Activated naive CD8-positive, alpha-beta T cell treated with anti-CD3 and anti-CD28 coated beads for 36 hours (primary cell): ENCODE data around the gene NUP37. TPM values are rescaled to one million over a fixed set of nuclear protein-coding genes. Genes with fewer than 3 reads are reported as not detected.
A peak's percentile ranks its signal among the peaks of the same experiment; 100 is the strongest.

ENCODE experiments used
- DNase-seq: peaks from one replicate; pipeline ENCODE4 v3.0.0; 2021
- H3K27ac Mint-ChIP-seq: one replicate; pipeline ENCODE4 v1.8.0; 2022; ENCODE audit warnings: mild to moderate bottlenecking, moderate library complexity, mixed read lengths
- H3K27me3 Mint-ChIP-seq: one replicate; pipeline ENCODE4 v1.8.0; 2022; ENCODE audit warnings: mild to moderate bottlenecking, mixed read lengths
- H3K36me3 Mint-ChIP-seq: one replicate; pipeline ENCODE4 v1.8.0; 2021; ENCODE audit warnings: mild to moderate bottlenecking, mixed read lengths
- H3K4me1 Mint-ChIP-seq: one replicate; pipeline ENCODE4 v1.8.0; 2021; ENCODE audit warnings: mixed read lengths
- H3K4me3 Mint-ChIP-seq: one replicate; pipeline ENCODE4 v1.8.0; 2022; ENCODE audit warnings: mild to moderate bottlenecking, moderate library complexity, mixed read lengths
- H3K9me3 Mint-ChIP-seq: one replicate; pipeline ENCODE4 v1.8.0; 2022; ENCODE audit warnings: mixed read lengths
- total RNA-seq, 2 experiments: library from RNA; stranded (reverse); gene quantifications; one replicate each; pipeline ENCODE4 v1.2.3, GENCODE V29; 2021

NUP37 gene
- total RNA-seq, 2 experiments from 2014 or later: 107 to 117 TPM

- H3K4me1 Mint-ChIP-seq: peaks cover 27% of the 10 kb centered on the region
- peaks cover 20% of the 10 kb centered on the region for H3K36me3 Mint-ChIP-seq
- no peaks in the 10 kb centered on the region for H3K27me3 Mint-ChIP-seq
- peak within 1 kb of the TSS; percentile 98 for H3K27ac Mint-ChIP-seq
- peak within 1 kb of the TSS; percentile 98 for H3K4me3 Mint-ChIP-seq
- peaks cover 2% of the 10 kb centered on the region for H3K9me3 Mint-ChIP-seq
- DNase-seq: peak; percentile 94
Observed at GRCh38 chr12:102061560-102062418, 58.1 kb downstream of the NUP37 start, which contains the start of gene WASHC3. Gene WASHC3, minus strand, starts transcription at chr12:102061991. Its CDS starts 29 bp downstream, at chr12:102061962.

- H3K4me3 Mint-ChIP-seq: peak overlapping the region; percentile 98
- H3K36me3 Mint-ChIP-seq: peaks cover 25% of the 10 kb centered on the region
- no peaks in the 10 kb centered on the region for H3K27me3 Mint-ChIP-seq
- DNase-seq: no peak
- H3K9me3 Mint-ChIP-seq: peaks cover 2% of the 10 kb centered on the region
- peaks cover 32% of the 10 kb centered on the region for H3K4me1 Mint-ChIP-seq
- H3K27ac Mint-ChIP-seq: peak overlapping the region; percentile 98
Observed at GRCh38 chr12:102061096-102061559, 58.8 kb downstream of the NUP37 start.

- Mint-ChIP-seq H3K4me1 (peaks cover 36% of the 10 kb centered on the region), H3K9me3 (peaks cover 2% of the 10 kb centered on the region), H3K4me3 (no peak overlapping the region), H3K27me3 (no peaks in the 10 kb centered on the region), H3K27ac (peak overlapping the region; percentile 47), H3K36me3 (peaks cover 39% of the 10 kb centered on the region)
- no peak for DNase-seq
Observed at GRCh38 chr12:102059343-102059742, 60.6 kb downstream of the NUP37 start.

- H3K36me3 Mint-ChIP-seq: peaks cover 47% of the 10 kb centered on the region
- no peaks in the 10 kb centered on the region for H3K27me3 Mint-ChIP-seq
- H3K4me3 Mint-ChIP-seq: no peak overlapping the region
- H3K27ac Mint-ChIP-seq: no peak overlapping the region
- H3K9me3 Mint-ChIP-seq: peaks cover 2% of the 10 kb centered on the region
- no peak for DNase-seq
- peaks cover 35% of the 10 kb centered on the region for H3K4me1 Mint-ChIP-seq
Observed at GRCh38 chr12:102054345-102054744, 65.6 kb downstream of the NUP37 start.

GRCh38 chr12:102053062-102053349 lies 66.9 kb downstream of the NUP37 start:
- H3K27ac Mint-ChIP-seq: no peak overlapping the region
- no peak overlapping the region for H3K4me3 Mint-ChIP-seq
- no peaks in the 10 kb centered on the region for H3K27me3 Mint-ChIP-seq
- H3K36me3 Mint-ChIP-seq: peaks cover 41% of the 10 kb centered on the region
- peaks cover 27% of the 10 kb centered on the region for H3K4me1 Mint-ChIP-seq
- H3K9me3 Mint-ChIP-seq: no peaks in the 10 kb centered on the region
- DNase-seq: no peak

- H3K4me3 Mint-ChIP-seq: no peak overlapping the region
- no peaks in the 10 kb centered on the region for H3K27me3 Mint-ChIP-seq
- no peak for DNase-seq
- H3K9me3 Mint-ChIP-seq: no peaks in the 10 kb centered on the region
- peaks cover 35% of the 10 kb centered on the region for H3K36me3 Mint-ChIP-seq
- no peak overlapping the region for H3K27ac Mint-ChIP-seq
- H3K4me1 Mint-ChIP-seq: peaks cover 23% of the 10 kb centered on the region
Observed at GRCh38 chr12:102052192-102053061, 67.5 kb downstream of the NUP37 start.

GRCh38 chr12:102051431-102051965 lies 68.4 kb downstream of the NUP37 start:
- Mint-ChIP-seq H3K27me3 (no peaks in the 10 kb centered on the region), H3K9me3 (no peaks in the 10 kb centered on the region), H3K27ac (no peak overlapping the region), H3K4me1 (peaks cover 21% of the 10 kb centered on the region), H3K36me3 (peaks cover 27% of the 10 kb centered on the region), H3K4me3 (no peak overlapping the region)
- no peak for DNase-seq

- H3K27ac Mint-ChIP-seq: no peak overlapping the region
- H3K36me3 Mint-ChIP-seq: peaks cover 24% of the 10 kb centered on the region
- peaks cover 18% of the 10 kb centered on the region for H3K4me1 Mint-ChIP-seq
- H3K4me3 Mint-ChIP-seq: no peak overlapping the region
- no peaks in the 10 kb centered on the region for H3K27me3 Mint-ChIP-seq
- no peak for DNase-seq
- no peaks in the 10 kb centered on the region for H3K9me3 Mint-ChIP-seq
Observed at GRCh38 chr12:102050660-102051430, 69.1 kb downstream of the NUP37 start.

GRCh38 chr12:102043928-102044327 lies 76.0 kb downstream of the NUP37 start:
- no peaks in the 10 kb centered on the region for H3K9me3 Mint-ChIP-seq

GRCh38 chr12:102033991-102034745 lies 85.7 kb downstream of the NUP37 start:
- Mint-ChIP-seq H3K4me1 (no peaks in the 10 kb centered on the region), H3K4me3 (no peak overlapping the region), H3K27ac (no peak overlapping the region), H3K27me3 (no peaks in the 10 kb centered on the region), H3K9me3 (no peaks in the 10 kb centered on the region), H3K36me3 (peaks cover 26% of the 10 kb centered on the region)
- DNase-seq: no peak

More at GRCh38 chr12:102043928-102044327, 76.0 kb downstream of the NUP37 start:
- H3K27ac Mint-ChIP-seq: peak overlapping the region; percentile 47
- no peaks in the 10 kb centered on the region for H3K27me3 Mint-ChIP-seq
- H3K4me3 Mint-ChIP-seq: no peak overlapping the region
- DNase-seq: peak; percentile 41
- peaks cover 7% of the 10 kb centered on the region for H3K36me3 Mint-ChIP-seq
- H3K4me1 Mint-ChIP-seq: peaks cover 11% of the 10 kb centered on the region

- no peak for DNase-seq
- Mint-ChIP-seq H3K9me3 (no peaks in the 10 kb centered on the region), H3K27me3 (no peaks in the 10 kb centered on the region), H3K4me1 (no peaks in the 10 kb centered on the region), H3K36me3 (peaks cover 22% of the 10 kb centered on the region), H3K27ac (no peak overlapping the region), H3K4me3 (no peak overlapping the region)
Observed at GRCh38 chr12:102031852-102032251, 88.1 kb downstream of the NUP37 start.

- no peak for DNase-seq
- no peak overlapping the region for H3K27ac Mint-ChIP-seq
- no peaks in the 10 kb centered on the region for H3K27me3 Mint-ChIP-seq
- H3K9me3 Mint-ChIP-seq: no peaks in the 10 kb centered on the region
- peaks cover 15% of the 10 kb centered on the region for H3K36me3 Mint-ChIP-seq
- no peaks in the 10 kb centered on the region for H3K4me1 Mint-ChIP-seq
- no peak overlapping the region for H3K4me3 Mint-ChIP-seq
Observed at GRCh38 chr12:102029141-102029540, 90.8 kb downstream of the NUP37 start.

- DNase-seq: no peak
- Mint-ChIP-seq H3K4me1 (peaks cover 2% of the 10 kb centered on the region), H3K9me3 (no peaks in the 10 kb centered on the region), H3K27me3 (no peaks in the 10 kb centered on the region), H3K27ac (no peak overlapping the region), H3K36me3 (peaks cover 6% of the 10 kb centered on the region), H3K4me3 (no peak overlapping the region)
Observed at GRCh38 chr12:102026728-102027127, 93.2 kb downstream of the NUP37 start.

- Mint-ChIP-seq H3K27me3 (no peaks in the 10 kb centered on the region), H3K4me1 (peaks cover 2% of the 10 kb centered on the region)
- no peak for DNase-seq
Observed at GRCh38 chr12:102024765-102025164, 95.1 kb downstream of the NUP37 start.

More at GRCh38 chr12:102024765-102025164, 95.1 kb downstream of the NUP37 start:
- Mint-ChIP-seq H3K9me3 (no peaks in the 10 kb centered on the region), H3K27ac (no peak overlapping the region), H3K36me3 (peaks cover 5% of the 10 kb centered on the region), H3K4me3 (no peak overlapping the region)
